ENCODE results near the gene OCIAD1.

Gene OCIAD1

GRCh38 chr4:48891028-48891619 is 60.2 kb downstream of the OCIAD1 start:
- DNase-seq (ENCODE audit: low spot score), result no peak

GRCh38 chr4:48896845-48897244 is 66.0 kb downstream of the OCIAD1 start:
- DNase-seq (ENCODE audit: low spot score), result no peak

GRCh38 chr4:48898733-48899431 is 68.0 kb downstream of the OCIAD1 start:
- no peak for DNase-seq (ENCODE audit: low spot score)

GRCh38 chr4:48899432-48899749 is 68.5 kb downstream of the OCIAD1 start:
- no peak for DNase-seq (ENCODE audit: low spot score)

GRCh38 chr4:48899950-48900349 is 69.1 kb downstream of the OCIAD1 start:
- no peak for DNase-seq (ENCODE audit: low spot score)

GRCh38 chr4:48901196-48901595 is 70.3 kb downstream of the OCIAD1 start:
- DNase-seq (ENCODE audit: low spot score), result no peak

- DNase-seq (ENCODE audit: low spot score), result peak; percentile 45
Observed at GRCh38 chr4:48902266-48902665, 71.4 kb downstream of the OCIAD1 start.

- DNase-seq (ENCODE audit: low spot score), result peak; percentile 31
Observed at GRCh38 chr4:48904101-48904500, 73.2 kb downstream of the OCIAD1 start.

GRCh38 chr4:48904541-48905142 is 73.8 kb downstream of the OCIAD1 start:
- peak; percentile 37 for DNase-seq (ENCODE audit: low spot score)

- peak; percentile 86 for DNase-seq (ENCODE audit: low spot score)
Observed at GRCh38 chr4:48905363-48906015, 74.6 kb downstream of the OCIAD1 start.

GRCh38 chr4:48906206-48907173 is 75.6 kb downstream of the OCIAD1 start, which contains the start of gene OCIAD2:
TSS of gene OCIAD2 (minus strand) at chr4:48906774. CDS start at chr4:48904549, 2,225 bp downstream.
- DNase-seq (ENCODE audit: low spot score), result peak; percentile 90

GRCh38 chr4:48907706-48908477 is 77.0 kb downstream of the OCIAD1 start:
- no peak for DNase-seq (ENCODE audit: low spot score)

- no peak for DNase-seq (ENCODE audit: low spot score)
Observed at GRCh38 chr4:48908687-48909086, 77.8 kb downstream of the OCIAD1 start.

GRCh38 chr4:48909697-48910096 is 78.8 kb downstream of the OCIAD1 start:
- peak; percentile 100 for DNase-seq (ENCODE audit: low spot score)

GRCh38 chr4:48910511-48910910 is 79.6 kb downstream of the OCIAD1 start:
- peak; percentile 88 for DNase-seq (ENCODE audit: low spot score)
